ENCODE measurements around the gene PRKD1. TPM values are rescaled to one million over a fixed set of nuclear protein-coding genes. Genes with fewer than 3 reads are reported as not detected.

Gene PRKD1
- total RNA-seq, 1 experiment from 2014 or later, result 0.36 TPM

DNA sequence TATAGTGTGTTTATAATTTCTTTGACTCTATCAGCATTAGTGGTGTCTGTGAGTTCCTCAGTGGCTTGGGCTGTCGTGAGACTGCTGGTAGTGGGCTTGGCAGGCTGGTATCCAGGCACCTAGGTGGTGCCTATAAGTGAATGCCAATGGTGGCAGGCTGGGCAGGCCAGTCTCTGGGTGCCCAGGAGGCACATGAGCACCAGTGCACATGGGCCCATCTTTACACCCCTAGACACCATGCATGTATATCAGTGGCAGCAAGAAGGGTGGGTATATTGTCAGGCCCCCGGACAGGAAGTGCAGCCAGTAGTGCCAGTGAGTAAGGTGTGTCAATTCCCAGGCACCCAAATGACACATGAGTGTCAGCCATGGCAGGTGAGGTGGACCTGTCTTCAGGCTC, 138.2 kb downstream of the PRKD1 start:
- H3K4me3 Mint-ChIP-seq (ENCODE audit: unreplicated experiment), result no peak overlapping the region
- H3K36me3 Mint-ChIP-seq (ENCODE audit: insufficient read depth, unreplicated experiment), result no peaks in the 10 kb centered on the region
- peaks cover 7% of the 10 kb centered on the region for H3K27me3 Mint-ChIP-seq (ENCODE audit: insufficient read depth, unreplicated experiment)
- Histone ChIP-seq H3K36me3 (ENCODE audit: control insufficient read depth, insufficient read depth, low read length) (no peaks in the 10 kb centered on the region), H3K27me3 (replicated peaks; ENCODE audit: control insufficient read depth, insufficient read depth, low read length) (no peaks in the 10 kb centered on the region), H3K9me3 (no peaks in the 10 kb centered on the region), H3K4me3 (ENCODE audit: low read depth, low read length) (no peak overlapping the region), H3K4me1 (no peaks in the 10 kb centered on the region)
- BruUV-seq (replicated peaks), result no TSS peak
- intact Hi-C loops (cut with micrococcal nuclease; ENCODE audit: unreplicated experiment), result no loop called here
- peaks cover 9% of the 10 kb centered on the region for H3K9me3 Mint-ChIP-seq (ENCODE audit: unreplicated experiment)
- DNase-seq, result no peak
- H3K4me1 Mint-ChIP-seq (ENCODE audit: low read depth, unreplicated experiment), result no peaks in the 10 kb centered on the region
- CTCF ChIA-PET, result no interaction called here
- no peak overlapping the region for H3K27ac Mint-ChIP-seq (ENCODE audit: unreplicated experiment)
- TF ChIP-seq, protein P1, sequence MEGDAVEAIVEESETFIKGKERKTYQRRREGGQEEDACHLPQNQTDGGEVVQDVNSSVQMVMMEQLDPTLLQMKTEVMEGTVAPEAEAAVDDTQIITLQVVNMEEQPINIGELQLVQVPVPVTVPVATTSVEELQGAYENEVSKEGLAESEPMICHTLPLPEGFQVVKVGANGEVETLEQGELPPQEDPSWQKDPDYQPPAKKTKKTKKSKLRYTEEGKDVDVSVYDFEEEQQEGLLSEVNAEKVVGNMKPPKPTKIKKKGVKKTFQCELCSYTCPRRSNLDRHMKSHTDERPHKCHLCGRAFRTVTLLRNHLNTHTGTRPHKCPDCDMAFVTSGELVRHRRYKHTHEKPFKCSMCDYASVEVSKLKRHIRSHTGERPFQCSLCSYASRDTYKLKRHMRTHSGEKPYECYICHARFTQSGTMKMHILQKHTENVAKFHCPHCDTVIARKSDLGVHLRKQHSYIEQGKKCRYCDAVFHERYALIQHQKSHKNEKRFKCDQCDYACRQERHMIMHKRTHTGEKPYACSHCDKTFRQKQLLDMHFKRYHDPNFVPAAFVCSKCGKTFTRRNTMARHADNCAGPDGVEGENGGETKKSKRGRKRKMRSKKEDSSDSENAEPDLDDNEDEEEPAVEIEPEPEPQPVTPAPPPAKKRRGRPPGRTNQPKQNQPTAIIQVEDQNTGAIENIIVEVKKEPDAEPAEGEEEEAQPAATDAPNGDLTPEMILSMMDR (IDR thresholded peaks at IDR 0.05; ENCODE audit: insufficient read depth in 1 of 2, low read depth in 1 of 2, low read length in 1 of 2, severe bottlenecking in 1 of 2, unreplicated experiment in 1 of 2), result no peak
- POLR2A ChIA-PET, result no interaction called here

DNA sequence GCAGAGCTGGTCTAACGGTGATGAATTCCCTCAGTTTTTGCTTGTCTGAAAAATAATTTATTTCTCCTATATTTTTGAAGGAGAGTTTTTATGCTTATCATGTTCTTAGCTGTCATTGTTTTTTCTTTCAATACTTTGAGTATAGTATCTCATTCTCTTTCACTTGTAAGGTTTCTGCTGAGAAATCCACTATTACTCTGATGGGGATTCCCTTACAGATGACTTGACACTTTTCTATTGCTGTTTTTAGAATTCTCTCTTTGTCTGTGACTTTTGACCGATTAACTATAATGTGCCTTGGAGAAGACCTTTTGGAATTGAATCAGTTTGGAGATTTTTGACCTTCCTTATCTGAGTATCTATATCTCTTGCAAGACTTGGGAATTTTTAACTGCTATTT, 139.6 kb downstream of the PRKD1 start:
- H3K27ac Mint-ChIP-seq (ENCODE audit: unreplicated experiment), result no peak overlapping the region

DNA sequence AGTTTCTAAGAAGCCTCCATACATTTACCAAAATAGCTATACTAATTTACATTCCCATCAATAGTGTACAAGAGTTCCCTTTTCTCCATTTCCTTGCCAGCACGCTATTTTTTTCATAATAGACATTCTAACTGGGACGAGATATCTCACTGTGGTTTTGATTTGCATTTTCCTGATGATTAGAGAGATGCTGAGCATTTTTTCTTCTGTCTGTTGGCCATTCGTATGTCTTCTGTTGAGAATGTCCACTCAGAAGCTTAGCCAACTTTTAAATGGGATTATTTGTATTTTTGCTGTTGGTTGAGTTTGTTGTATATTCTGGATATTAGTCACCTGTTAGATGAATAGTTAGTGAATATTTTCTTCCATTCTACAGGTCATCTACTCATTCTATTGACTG, 144.1 kb downstream of the PRKD1 start:
- TF ChIP-seq, protein P1 (IDR thresholded peaks at IDR 0.05; ENCODE audit: insufficient read depth in 1 of 2, low read depth in 1 of 2, low read length in 1 of 2, severe bottlenecking in 1 of 2, unreplicated experiment in 1 of 2), result no peak
- DNase-seq, result no peak
- ChIA-PET POLR2A (no interaction called here), CTCF (no interaction called here)
- no peaks in the 10 kb centered on the region for H3K27me3 ChIP-seq (replicated peaks; ENCODE audit: control insufficient read depth, insufficient read depth, low read length)
- BruUV-seq (replicated peaks), result no TSS peak
- H3K4me1 ChIP-seq, result no peaks in the 10 kb centered on the region
- no peak overlapping the region for H3K4me3 ChIP-seq (ENCODE audit: low read depth, low read length)
- no peak overlapping the region for H3K4me3 Mint-ChIP-seq (ENCODE audit: unreplicated experiment)
- H3K4me1 Mint-ChIP-seq (ENCODE audit: low read depth, unreplicated experiment), result no peaks in the 10 kb centered on the region
- H3K9me3 ChIP-seq, result no peaks in the 10 kb centered on the region
- H3K9me3 Mint-ChIP-seq (ENCODE audit: unreplicated experiment), result peaks cover 9% of the 10 kb centered on the region
- no peak overlapping the region for H3K27ac Mint-ChIP-seq (ENCODE audit: unreplicated experiment)
- H3K27me3 Mint-ChIP-seq (ENCODE audit: insufficient read depth, unreplicated experiment), result peaks cover 4% of the 10 kb centered on the region
- H3K36me3 Mint-ChIP-seq (ENCODE audit: insufficient read depth, unreplicated experiment), result no peaks in the 10 kb centered on the region
- intact Hi-C loops (cut with micrococcal nuclease; ENCODE audit: unreplicated experiment), result no loop called here
- H3K36me3 ChIP-seq (ENCODE audit: control insufficient read depth, insufficient read depth, low read length), result no peaks in the 10 kb centered on the region

More for the DNA sequence above, 139.6 kb downstream of the PRKD1 start:
- TF ChIP-seq, protein P1 (IDR thresholded peaks at IDR 0.05; ENCODE audit: insufficient read depth in 1 of 2, low read depth in 1 of 2, low read length in 1 of 2, severe bottlenecking in 1 of 2, unreplicated experiment in 1 of 2), result no peak
- H3K4me1 Mint-ChIP-seq (ENCODE audit: low read depth, unreplicated experiment), result no peaks in the 10 kb centered on the region
- no TSS peak for BruUV-seq (replicated peaks)
- H3K4me3 ChIP-seq (ENCODE audit: low read depth, low read length), result no peak overlapping the region
- H3K4me1 ChIP-seq, result no peaks in the 10 kb centered on the region
- peaks cover 9% of the 10 kb centered on the region for H3K9me3 Mint-ChIP-seq (ENCODE audit: unreplicated experiment)
- no peak overlapping the region for H3K4me3 Mint-ChIP-seq (ENCODE audit: unreplicated experiment)
- no peaks in the 10 kb centered on the region for H3K9me3 ChIP-seq
- no peak for DNase-seq
- CTCF ChIA-PET, result no interaction called here
- no peaks in the 10 kb centered on the region for H3K36me3 ChIP-seq (ENCODE audit: control insufficient read depth, insufficient read depth, low read length)
- H3K36me3 Mint-ChIP-seq (ENCODE audit: insufficient read depth, unreplicated experiment), result no peaks in the 10 kb centered on the region
- H3K27me3 ChIP-seq (replicated peaks; ENCODE audit: control insufficient read depth, insufficient read depth, low read length), result no peaks in the 10 kb centered on the region
- peaks cover 7% of the 10 kb centered on the region for H3K27me3 Mint-ChIP-seq (ENCODE audit: insufficient read depth, unreplicated experiment)
- intact Hi-C loops (cut with micrococcal nuclease; ENCODE audit: unreplicated experiment), result no loop called here
- POLR2A ChIA-PET, result no interaction called here
